22Rv1 (cell line): ENCODE data around the gene GAS6.

ENCODE experiments used
- H3K27ac ChIP-seq: fragments of 450-650 bp; 2 replicates; pipeline ENCODE4 v1.5.1; 2017
- CTCF ChIP-seq: fragments of 450-650 bp; IDR thresholded peaks from 2 replicates; pipeline ENCODE4 v1.5.1; 2017; ENCODE audit warnings: mild to moderate bottlenecking
- ZFX ChIP-seq: fragments of 450-650 bp; IDR thresholded peaks from 2 replicates; pipeline ENCODE4 v1.6.1; 2017; ENCODE audit warnings: antibody characterized with exemption, borderline replicate concordance

Gene GAS6

DNA sequence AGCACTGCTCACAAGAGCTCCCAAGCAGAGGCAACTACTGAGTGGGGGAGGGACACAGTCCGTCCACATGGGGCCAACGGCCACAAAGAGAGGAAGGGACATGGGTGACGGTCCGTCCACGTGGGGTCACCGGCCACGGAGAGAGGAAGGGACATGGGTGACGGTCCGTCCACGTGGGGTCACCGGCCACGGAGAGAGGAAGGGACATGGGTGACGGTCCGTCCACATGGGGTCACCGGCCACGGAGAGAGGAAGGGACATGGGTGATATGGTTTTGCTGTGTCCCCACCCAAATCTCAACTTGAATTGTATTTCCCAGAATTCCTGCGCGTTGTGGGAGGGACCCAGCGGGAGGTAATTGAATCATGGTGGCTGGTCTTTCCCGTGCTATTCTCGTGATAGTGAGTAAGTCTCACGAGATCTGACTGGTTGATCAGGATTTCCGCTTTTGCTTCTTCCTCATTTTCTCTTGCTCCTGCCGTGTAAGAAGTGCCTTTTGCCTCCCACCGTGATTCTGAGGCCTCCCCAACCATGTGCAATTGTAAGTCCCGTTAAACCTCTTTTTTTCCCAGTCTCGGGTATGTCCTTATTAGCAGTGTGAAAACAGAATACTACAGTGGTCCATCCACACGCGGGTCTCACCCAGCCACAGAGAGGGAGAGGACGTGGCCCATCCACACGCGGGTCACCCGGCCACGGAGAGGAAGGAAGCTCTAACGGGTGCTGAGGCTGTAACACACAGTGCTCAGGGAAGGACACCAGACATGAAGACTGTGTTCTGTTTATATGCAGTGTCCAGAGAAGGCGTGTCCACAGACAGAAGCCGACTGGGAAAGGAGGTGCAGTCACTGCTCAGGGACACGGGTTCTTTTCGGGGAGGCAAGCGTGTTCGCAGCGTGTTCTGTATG is 48.5 kb downstream of the GAS6 start:
- peak overlapping the region; percentile 85 for H3K27ac ChIP-seq
- TF ChIP-seq CTCF, result no peak

- no peak overlapping the region for H3K27ac ChIP-seq
- TF ChIP-seq ZFX, result no peak
- no peak for TF ChIP-seq CTCF
These were observed 49.4 kb downstream of the GAS6 start for GRCh38 chr13:113814435-113814821.

DNA sequence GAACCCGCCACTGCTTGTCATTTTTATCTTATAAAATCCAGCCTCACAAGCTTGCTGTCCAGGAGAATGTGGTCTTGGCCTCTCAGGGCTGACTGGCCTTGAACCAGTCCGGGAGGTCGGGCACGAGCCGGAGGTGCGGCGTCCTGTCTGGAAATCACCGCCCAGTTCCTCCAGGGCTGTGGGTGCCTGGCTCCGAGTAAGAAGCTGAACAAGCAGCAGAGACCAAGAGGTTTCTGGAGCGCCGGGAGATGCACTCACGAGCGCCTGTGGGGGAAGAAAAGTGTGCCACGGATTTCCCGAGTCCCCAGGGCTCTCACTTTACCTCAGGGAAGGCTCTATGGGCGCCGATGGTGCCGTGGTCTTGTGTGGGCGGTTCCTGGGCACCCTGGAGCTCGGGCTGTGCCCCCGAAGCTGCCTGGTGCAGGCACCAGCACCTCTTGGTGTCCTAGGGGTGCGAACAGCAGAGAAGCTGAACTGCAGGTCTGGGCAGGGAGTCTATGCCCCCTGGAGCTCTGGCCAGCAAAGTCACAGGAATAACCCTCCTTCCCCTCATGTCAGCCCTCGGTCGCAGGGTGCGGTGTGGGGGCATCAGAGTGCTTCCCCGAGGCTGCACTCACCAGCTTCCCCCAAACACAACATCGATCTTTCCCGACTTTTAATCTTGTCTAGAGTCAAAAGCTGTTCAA is 50.0 kb downstream of the GAS6 start:
- TF ChIP-seq ZFX, result no peak
- no peak for TF ChIP-seq CTCF
- no peak overlapping the region for H3K27ac ChIP-seq

DNA sequence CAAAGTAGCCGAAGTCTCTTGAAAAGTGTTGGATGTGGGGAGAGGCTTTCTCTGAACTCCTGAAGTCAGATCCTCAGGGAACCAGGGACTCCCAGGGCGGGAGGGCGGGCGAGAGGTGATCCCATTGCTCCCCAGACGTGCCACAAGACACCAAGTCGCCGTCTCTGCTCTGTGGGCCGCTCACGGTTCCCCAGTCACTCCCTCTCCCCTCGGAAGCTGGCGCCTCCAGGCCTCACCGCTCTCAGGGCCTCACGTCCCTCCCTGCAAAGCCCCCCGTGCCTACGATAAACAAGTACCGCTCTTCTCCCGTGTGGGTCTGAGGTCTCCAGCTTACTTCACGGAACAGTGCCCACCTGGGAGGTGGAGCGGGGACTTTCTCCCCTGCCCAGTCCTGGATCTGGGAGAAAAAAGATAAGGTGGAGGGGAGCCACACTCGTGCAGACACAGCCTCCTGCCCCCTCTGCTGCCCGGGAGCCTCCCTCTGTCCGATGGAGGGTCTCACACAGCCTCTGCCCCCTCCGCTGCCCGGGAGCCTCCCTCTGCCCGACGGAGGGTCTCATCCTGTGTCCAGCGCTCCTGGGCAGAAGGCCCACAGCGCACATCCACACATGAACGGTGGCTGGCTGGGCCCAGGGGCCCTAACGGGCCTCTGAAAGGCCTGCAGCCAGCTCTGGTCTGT is 50.7 kb downstream of the GAS6 start:
- TF ChIP-seq ZFX, result no peak
- TF ChIP-seq CTCF, result no peak
- H3K27ac ChIP-seq, result no peak overlapping the region

GRCh38 chr13:113812178-113813040 is 51.5 kb downstream of the GAS6 start:
- TF ChIP-seq ZFX, result no peak
- TF ChIP-seq CTCF, result no peak
- H3K27ac ChIP-seq, result no peak overlapping the region

DNA sequence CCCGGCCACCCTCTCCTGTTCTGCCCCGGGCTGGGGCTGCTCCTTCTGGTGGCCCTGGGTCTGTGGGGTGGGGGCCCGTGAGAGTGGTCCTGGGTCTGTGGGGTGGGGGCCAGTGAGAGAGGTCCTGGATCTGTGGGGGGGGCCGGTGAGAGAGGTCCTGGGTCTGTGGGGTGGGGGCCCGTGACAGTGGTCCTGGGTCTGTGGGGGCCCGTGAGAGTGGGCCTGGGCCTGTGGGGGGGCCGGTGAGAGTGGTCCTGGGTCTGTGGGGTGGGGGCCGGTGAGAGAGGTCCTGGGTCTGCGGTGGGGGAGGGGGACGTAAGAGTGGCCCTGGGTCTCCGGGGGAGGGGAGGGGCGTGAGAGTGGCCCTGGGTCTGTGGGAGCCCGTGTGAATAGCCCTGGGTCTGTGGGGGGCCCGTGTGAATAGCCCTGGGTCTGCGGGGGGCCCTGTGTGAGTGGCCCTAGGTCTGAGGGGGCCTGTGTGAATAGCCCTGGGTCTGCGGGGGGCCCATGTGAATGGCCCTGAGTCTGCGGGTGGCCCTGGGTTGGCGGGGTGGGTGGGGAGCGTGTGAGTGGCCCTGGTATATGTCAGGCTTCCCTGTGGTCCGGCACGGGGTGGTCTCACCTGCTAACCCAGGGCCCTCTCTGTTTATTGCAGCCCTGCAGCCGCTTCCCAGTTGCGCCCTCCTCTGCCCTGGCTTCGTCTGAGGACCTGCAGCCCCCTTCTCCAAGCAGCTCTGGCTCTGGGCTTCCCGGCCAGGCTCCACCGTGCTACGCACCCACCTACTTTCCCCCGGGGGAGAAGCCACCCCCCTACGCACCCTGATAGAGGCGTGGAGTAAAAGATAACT is 52.6 kb downstream of the GAS6 start:
- H3K27ac ChIP-seq, result no peak overlapping the region
- TF ChIP-seq CTCF (no peak), ZFX (no peak)
